ENCODE results near the gene EYA3.

EYA3 gene

DNA sequence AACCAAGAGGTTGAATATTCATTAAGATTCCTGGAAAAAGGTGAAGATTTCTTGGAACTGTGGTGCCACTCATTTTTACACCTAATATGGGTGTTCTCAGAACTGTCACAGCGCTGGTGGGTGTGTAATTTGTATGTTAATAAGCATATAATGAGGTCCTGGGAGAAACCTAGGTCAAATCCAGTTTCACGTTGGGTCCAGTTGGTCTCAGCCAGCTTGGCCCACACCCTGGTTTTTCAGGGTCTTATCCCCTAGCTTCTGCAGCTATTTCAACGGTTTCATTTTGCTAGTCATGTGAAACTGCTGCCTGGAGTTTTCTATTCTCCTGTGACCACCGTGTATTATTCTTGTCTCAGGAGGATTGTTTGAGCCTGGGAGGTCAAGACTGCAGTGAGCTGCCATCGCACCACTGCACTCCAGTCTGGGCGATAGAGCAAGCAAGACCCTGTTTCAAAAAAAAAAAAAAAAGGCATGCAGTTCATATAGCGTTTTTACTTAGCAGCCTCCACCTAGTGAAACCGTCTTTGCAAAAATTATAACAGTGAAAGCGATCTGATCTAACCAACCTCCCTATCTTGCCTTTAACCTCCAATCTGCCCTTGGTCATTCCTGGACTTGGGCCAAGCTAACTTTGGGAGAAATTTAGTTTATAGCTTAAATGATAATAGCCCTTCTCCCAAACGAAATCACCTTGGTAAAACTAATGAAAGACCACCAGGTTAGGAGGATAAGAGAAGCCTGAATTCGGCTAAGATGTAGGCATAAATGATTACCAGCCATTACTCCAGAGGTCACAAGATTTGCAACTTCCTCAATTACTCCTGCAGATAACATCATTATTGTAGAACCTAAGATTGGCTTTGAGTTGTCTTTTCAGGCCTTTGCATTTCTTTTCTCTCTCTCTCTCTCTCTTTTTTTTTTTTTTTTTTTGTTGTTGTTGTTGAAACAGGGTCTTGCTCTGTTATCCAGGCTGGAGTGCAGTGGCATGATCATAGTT is 44.1 kb upstream of the EYA3 start:
- ATAC-seq = no peak
- TF ChIP-seq SNAI2 (CRISPR knock-in tag; IDR thresholded peaks at IDR 0.05) (no peak), CSDC2 (CRISPR knock-in tag; IDR thresholded peaks at IDR 0.05) (no peak), ZC3H10 (CRISPR knock-in tag; IDR thresholded peaks at IDR 0.05) (no peak)
- TF ChIP-seq, protein P1, sequence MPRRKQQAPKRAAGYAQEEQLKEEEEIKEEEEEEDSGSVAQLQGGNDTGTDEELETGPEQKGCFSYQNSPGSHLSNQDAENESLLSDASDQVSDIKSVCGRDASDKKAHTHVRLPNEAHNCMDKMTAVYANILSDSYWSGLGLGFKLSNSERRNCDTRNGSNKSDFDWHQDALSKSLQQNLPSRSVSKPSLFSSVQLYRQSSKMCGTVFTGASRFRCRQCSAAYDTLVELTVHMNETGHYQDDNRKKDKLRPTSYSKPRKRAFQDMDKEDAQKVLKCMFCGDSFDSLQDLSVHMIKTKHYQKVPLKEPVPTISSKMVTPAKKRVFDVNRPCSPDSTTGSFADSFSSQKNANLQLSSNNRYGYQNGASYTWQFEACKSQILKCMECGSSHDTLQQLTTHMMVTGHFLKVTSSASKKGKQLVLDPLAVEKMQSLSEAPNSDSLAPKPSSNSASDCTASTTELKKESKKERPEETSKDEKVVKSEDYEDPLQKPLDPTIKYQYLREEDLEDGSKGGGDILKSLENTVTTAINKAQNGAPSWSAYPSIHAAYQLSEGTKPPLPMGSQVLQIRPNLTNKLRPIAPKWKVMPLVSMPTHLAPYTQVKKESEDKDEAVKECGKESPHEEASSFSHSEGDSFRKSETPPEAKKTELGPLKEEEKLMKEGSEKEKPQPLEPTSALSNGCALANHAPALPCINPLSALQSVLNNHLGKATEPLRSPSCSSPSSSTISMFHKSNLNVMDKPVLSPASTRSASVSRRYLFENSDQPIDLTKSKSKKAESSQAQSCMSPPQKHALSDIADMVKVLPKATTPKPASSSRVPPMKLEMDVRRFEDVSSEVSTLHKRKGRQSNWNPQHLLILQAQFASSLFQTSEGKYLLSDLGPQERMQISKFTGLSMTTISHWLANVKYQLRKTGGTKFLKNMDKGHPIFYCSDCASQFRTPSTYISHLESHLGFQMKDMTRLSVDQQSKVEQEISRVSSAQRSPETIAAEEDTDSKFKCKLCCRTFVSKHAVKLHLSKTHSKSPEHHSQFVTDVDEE (CRISPR knock-in tag; IDR thresholded peaks at IDR 0.05) = no peak
- TF ChIP-seq, protein P2, sequence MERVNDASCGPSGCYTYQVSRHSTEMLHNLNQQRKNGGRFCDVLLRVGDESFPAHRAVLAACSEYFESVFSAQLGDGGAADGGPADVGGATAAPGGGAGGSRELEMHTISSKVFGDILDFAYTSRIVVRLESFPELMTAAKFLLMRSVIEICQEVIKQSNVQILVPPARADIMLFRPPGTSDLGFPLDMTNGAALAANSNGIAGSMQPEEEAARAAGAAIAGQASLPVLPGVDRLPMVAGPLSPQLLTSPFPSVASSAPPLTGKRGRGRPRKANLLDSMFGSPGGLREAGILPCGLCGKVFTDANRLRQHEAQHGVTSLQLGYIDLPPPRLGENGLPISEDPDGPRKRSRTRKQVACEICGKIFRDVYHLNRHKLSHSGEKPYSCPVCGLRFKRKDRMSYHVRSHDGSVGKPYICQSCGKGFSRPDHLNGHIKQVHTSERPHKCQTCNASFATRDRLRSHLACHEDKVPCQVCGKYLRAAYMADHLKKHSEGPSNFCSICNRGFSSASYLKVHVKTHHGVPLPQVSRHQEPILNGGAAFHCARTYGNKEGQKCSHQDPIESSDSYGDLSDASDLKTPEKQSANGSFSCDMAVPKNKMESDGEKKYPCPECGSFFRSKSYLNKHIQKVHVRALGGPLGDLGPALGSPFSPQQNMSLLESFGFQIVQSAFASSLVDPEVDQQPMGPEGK (CRISPR knock-in tag; IDR thresholded peaks at IDR 0.05; ENCODE audit: borderline replicate concordance) = no peak

DNA sequence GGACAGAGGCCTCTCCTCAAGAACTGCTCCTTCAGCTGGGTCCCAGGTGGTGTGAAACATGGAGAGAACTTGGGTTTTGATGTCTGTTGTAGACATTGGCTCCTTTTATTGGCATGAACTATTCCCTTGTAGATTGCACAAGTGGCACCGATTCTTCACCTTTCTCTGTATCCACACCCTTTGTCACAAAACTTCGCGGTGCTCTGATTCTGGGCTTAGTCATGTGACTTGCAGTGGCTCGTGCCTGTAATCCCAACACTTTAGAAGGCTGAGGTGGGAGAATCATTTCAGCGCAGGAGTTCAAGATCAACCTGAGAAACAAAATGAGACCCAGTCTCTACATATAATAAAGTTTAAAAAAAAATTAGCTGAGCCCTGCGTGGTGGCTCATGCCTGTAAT is 42.5 kb upstream of the EYA3 start:
- no peak for ATAC-seq
- TF ChIP-seq, protein P3, sequence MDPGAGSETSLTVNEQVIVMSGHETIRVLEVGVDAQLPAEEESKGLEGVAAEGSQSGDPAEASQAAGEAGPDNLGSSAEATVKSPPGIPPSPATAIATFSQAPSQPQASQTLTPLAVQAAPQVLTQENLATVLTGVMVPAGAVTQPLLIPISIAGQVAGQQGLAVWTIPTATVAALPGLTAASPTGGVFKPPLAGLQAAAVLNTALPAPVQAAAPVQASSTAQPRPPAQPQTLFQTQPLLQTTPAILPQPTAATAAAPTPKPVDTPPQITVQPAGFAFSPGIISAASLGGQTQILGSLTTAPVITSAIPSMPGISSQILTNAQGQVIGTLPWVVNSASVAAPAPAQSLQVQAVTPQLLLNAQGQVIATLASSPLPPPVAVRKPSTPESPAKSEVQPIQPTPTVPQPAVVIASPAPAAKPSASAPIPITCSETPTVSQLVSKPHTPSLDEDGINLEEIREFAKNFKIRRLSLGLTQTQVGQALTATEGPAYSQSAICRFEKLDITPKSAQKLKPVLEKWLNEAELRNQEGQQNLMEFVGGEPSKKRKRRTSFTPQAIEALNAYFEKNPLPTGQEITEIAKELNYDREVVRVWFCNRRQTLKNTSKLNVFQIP (CRISPR knock-in tag; IDR thresholded peaks at IDR 0.05; ENCODE audit: borderline replicate concordance, low read depth) = no peak
- no peak for TF ChIP-seq CSDC2 (CRISPR knock-in tag; IDR thresholded peaks at IDR 0.05)
- no peak for TF ChIP-seq OSR1 (CRISPR knock-in tag; IDR thresholded peaks at IDR 0.05)
- no peak for TF ChIP-seq GLIS3 (CRISPR knock-in tag; IDR thresholded peaks at IDR 0.05)
- TF ChIP-seq ARNTL (CRISPR knock-in tag; IDR thresholded peaks at IDR 0.05; ENCODE audit: borderline replicate concordance, low read depth) = no peak
- TF ChIP-seq RARB (CRISPR knock-in tag; IDR thresholded peaks at IDR 0.05) = no peak
- no peak for TF ChIP-seq TOX (CRISPR knock-in tag; IDR thresholded peaks at IDR 0.05; ENCODE audit: borderline replicate concordance)
- no peak for TF ChIP-seq ISL1 (CRISPR knock-in tag; IDR thresholded peaks at IDR 0.05)
- TF ChIP-seq, protein P4, sequence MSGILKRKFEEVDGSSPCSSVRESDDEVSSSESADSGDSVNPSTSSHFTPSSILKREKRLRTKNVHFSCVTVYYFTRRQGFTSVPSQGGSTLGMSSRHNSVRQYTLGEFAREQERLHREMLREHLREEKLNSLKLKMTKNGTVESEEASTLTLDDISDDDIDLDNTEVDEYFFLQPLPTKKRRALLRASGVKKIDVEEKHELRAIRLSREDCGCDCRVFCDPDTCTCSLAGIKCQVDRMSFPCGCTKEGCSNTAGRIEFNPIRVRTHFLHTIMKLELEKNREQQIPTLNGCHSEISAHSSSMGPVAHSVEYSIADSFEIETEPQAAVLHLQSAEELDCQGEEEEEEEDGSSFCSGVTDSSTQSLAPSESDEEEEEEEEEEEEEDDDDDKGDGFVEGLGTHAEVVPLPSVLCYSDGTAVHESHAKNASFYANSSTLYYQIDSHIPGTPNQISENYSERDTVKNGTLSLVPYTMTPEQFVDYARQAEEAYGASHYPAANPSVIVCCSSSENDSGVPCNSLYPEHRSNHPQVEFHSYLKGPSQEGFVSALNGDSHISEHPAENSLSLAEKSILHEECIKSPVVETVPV (CRISPR knock-in tag; IDR thresholded peaks at IDR 0.05) = no peak
- TF ChIP-seq ZNF8 (CRISPR knock-in tag; IDR thresholded peaks at IDR 0.05) = no peak
- TF ChIP-seq, protein P1 (CRISPR knock-in tag; IDR thresholded peaks at IDR 0.05) = no peak
- TF ChIP-seq, protein P2 (CRISPR knock-in tag; IDR thresholded peaks at IDR 0.05; ENCODE audit: borderline replicate concordance) = no peak
- no peak for TF ChIP-seq BACH2 (CRISPR knock-in tag; IDR thresholded peaks at IDR 0.05; ENCODE audit: borderline replicate concordance)
- no peak for TF ChIP-seq ESRRG (CRISPR knock-in tag; IDR thresholded peaks at IDR 0.05)
- no peak for TF ChIP-seq ZNF70 (CRISPR knock-in tag; IDR thresholded peaks at IDR 0.05)

Measured in SK-N-SH treated with all-trans-retinoic acid at 6 μM for 48 hours (cell line).